Pancreas (tissue), 10 donors: ENCODE results near the gene MAST2. TPM values are rescaled to one million over a fixed set of nuclear protein-coding genes. Genes with fewer than 3 reads are reported as not detected.

Source experiments
- ATAC-seq, 4 donors: fragments of 200-7000 bp; cut with Tn5 transposase; one replicate each; pipeline versions ENCODE4 v1.8.0 to v1.9.1; 2020; ENCODE audit warnings: mild to moderate bottlenecking in 4 of 4, moderate library complexity in 4 of 4
- DNase-seq, 6 donors: peaks; one replicate each; pipeline ENCODE4 v3.0.0-alpha.2; 2020
- FAIRE-seq: peaks from 2 replicates; lab custom pipeline; 2012; peaks lifted over from hg19 to GRCh38; lab: Jason Lieb, UNC
- H3K27ac ChIP-seq, 4 donors: fragments of 200-600 bp; sonication (generic); 1 replicate in 3 of 4; 2 replicates in 1 of 4; pipeline versions ENCODE4 v1.5.0 to v1.8.0; 2020
- H3K27me3 ChIP-seq, 4 donors: fragments of 200-600 bp; one replicate each; pipeline ENCODE4 v1.8.0; 2021
- H3K36me3 ChIP-seq, 3 donors: fragments of 200-600 bp; sonication (generic) in 1 of 3; one replicate each; pipeline versions ENCODE4 v1.5.0 to v1.8.0; 2020 to 2021
- H3K4me1 ChIP-seq, 3 donors: fragments of 200-600 bp; one replicate each; pipeline ENCODE4 v1.8.0; 2021
- H3K4me3 ChIP-seq, 4 donors: fragments of 200-600 bp; sonication (generic) in 2 of 4; one replicate each; pipeline versions ENCODE4 v1.5.0 to v1.8.0; 2020 to 2021
- H3K9me3 ChIP-seq, 4 donors: fragments of 200-600 bp; one replicate each; pipeline ENCODE4 v1.8.0; 2021
- WGBS, 2 donors: extraction: QIAGEN DNeasy Blood & Tissue Kit; methylation state at CpG; one replicate each; pipeline ENCODE4 v1.1.7; 2013; 5-methylcytosine and 5-hydroxymethylcytosine counted together
- intact Hi-C, 3 donors: fragments of 100-400 bp; cut with DNase I; formaldehyde crosslinking; loops; one replicate each; pipeline versions ENCODE4 v1.11.1 to v1.14.2; 2022
- polyA plus RNA-seq, 2 donors: library from polyadenylated mRNA; stranded (reverse); fragments of 200-250 nt; gene quantifications; one replicate each; pipeline ENCODE4 v1.2.3, GENCODE V29; 2013
- total RNA-seq, 6 donors: library from RNA; stranded (reverse); fragmentation: NEBNext Ultra II Directional in 4 of 6; extraction: Animal tissue kit (Norgen Biotek cat#: 25700) in 4 of 6; gene quantifications; one replicate each; pipeline versions ENCODE4 v1.2.1 to v1.2.4, GENCODE V29; 2021 to 2023
- TF ChIP-seq, protein P1 (sequence below), 4 donors: fragments of 200-600 bp; sonication (generic) in 3 of 4; IDR thresholded peaks; one replicate each; pipeline versions ENCODE4 v1.5.0 to v1.8.0; 2021; ENCODE audit warnings: antibody characterized with exemption in 4 of 4
- donor health status: healthy with polysubstance abuse.
- donor health status: DM: no; HTN: no; CAD: no; lungs with moderate emphysema.
- donor health status: DM: no; HTN: no; CAD: no.
- donor health status: control.
- donor health status: control.
- donor health status: Bipolar disorder and iron deficiency.
- donor health status: DM: yes; HTN: yes; CAD: no.
- donor health status: DM: no; HTN: no; CAD: no.
- donor health status: DM: no; HTN: no; CAD: no.
- donor health status: DM: yes; HTN: yes; CAD: no.

Gene MAST2
- total and polyA plus RNA-seq, 8 donors, result 5.1 to 14.5 (median 7.7) TPM

DNA sequence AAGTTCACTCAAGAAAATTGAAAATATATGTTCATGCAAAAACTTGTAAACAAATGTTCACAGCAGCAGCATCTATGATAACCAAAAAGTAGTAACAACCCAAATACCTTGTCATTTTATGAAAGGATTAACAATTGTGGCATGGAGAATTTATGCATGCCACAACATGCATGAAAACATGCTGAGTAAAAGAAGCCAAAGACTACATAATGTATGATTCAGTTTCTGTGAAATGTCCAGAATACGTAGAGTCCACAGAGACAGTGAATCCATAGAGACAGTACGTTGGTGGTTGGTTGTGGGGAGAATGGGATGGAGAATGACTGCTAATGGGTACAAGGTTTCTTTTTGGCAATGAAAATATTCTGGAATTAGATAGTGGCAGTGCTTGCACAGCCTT lies 148.7 kb downstream of the MAST2 start:
- TF ChIP-seq, protein P1, sequence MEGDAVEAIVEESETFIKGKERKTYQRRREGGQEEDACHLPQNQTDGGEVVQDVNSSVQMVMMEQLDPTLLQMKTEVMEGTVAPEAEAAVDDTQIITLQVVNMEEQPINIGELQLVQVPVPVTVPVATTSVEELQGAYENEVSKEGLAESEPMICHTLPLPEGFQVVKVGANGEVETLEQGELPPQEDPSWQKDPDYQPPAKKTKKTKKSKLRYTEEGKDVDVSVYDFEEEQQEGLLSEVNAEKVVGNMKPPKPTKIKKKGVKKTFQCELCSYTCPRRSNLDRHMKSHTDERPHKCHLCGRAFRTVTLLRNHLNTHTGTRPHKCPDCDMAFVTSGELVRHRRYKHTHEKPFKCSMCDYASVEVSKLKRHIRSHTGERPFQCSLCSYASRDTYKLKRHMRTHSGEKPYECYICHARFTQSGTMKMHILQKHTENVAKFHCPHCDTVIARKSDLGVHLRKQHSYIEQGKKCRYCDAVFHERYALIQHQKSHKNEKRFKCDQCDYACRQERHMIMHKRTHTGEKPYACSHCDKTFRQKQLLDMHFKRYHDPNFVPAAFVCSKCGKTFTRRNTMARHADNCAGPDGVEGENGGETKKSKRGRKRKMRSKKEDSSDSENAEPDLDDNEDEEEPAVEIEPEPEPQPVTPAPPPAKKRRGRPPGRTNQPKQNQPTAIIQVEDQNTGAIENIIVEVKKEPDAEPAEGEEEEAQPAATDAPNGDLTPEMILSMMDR (IDR thresholded peaks at IDR 0.05), result no peak
- intact Hi-C loops, result no loop called here
- Histone ChIP-seq H3K9me3 (no peaks in the 10 kb centered on the region), H3K27me3 (no peaks in the 10 kb centered on the region), H3K36me3 (no peaks in the 10 kb centered on the region), H3K4me3 (no peak overlapping the region), H3K4me1 (peaks cover 0 to 7% (median 5%) of the 10 kb centered on the region in 3 donors), H3K27ac (no peak overlapping the region)
- ATAC-seq (no peak), DNase-seq (no peak), FAIRE-seq (no peak)
- WGBS, 2 donors, result 91 to 99% methylated on average over 2 of the region's 2 CpGs

DNA sequence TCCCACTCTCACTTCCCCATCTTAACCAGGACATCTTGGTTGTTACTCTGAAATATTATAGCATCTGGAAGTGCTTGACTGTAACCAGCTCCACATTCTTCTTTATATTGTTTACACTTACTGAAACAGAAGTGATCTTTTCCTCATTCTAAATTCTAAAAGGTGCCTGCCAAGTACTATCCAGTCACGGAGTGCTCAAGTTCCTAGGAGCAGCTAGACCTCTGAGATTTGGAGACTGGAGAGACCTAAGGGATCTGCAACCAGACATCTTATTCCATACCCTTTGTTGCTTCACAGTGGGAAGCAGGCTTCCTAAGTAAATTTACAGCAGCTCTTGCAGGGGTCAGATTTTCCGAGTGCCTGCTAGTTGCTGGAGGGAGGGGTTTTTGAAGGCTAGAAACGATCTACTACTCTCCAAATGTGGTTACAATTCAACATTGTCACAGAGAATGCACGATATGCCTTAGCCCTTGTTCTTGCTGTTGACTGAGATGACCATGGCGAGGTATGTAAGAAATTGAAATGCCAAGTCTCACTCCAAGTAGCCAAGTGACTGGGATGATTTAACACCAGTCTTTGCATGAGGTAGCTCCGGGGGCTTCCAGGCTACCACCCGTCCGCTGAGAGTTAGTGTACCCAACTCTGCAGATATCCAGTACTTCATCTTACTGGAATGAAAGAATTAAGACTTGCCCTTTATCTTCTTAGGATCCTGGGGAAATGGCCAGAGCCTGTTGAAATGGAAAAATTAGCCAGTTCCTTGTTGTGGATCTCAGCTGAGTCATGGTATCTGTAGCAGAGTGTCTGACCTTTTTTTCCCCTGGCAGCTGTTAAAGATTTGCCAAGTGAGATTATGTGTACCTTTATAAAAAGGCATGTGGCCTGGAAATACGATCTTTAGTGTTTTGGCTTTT lies 150.8 kb downstream of the MAST2 start:
- WGBS, 2 donors, result 69 to 77% methylated on average over 9 of the region's 9 CpGs

DNA sequence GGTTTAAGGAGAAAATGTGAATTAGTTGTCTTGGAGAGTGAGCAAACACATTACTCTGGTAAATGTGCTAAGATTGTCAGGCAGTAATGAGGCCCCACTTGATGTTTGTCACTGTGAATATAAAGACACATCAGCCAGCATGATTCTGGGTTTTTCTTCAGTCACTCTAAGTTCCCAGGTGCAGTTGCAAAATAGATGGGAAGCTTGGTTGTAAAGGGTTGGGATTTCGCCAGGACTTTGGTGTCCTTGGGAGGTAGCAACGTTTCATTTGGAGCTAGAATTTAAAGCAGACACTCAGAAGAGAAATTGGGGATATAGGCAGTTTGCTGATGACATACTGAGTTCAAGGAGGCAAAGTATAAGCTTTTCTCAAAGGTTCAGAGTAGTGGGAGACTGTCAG lies 154.3 kb downstream of the MAST2 start:
- H3K4me1 ChIP-seq, result peaks cover 0 to 7% (median 5%) of the 10 kb centered on the region in 3 donors
- WGBS, 2 donors, result 47% methylated on average over 2 of the region's 2 CpGs
- no peaks in the 10 kb centered on the region for H3K9me3 ChIP-seq
- DNase-seq (no peak), FAIRE-seq (no peak), ATAC-seq (no peak)
- H3K4me3 ChIP-seq, result no peak overlapping the region
- no peaks in the 10 kb centered on the region for H3K36me3 ChIP-seq
- intact Hi-C loops, result no loop called here
- H3K27ac ChIP-seq, result no peak overlapping the region
- no peaks in the 10 kb centered on the region for H3K27me3 ChIP-seq
- TF ChIP-seq, protein P1 (IDR thresholded peaks at IDR 0.05), result no peak

More for the DNA sequence above, 150.8 kb downstream of the MAST2 start:
- H3K4me3 ChIP-seq, result no peak overlapping the region
- H3K4me1 ChIP-seq, result peaks cover 0 to 7% (median 5%) of the 10 kb centered on the region in 3 donors
- ATAC-seq, result peak; percentile 81 to 96 (median 91)
- TF ChIP-seq, protein P1 (IDR thresholded peaks at IDR 0.05), result no peak
- intact Hi-C loops, result no loop called here
- H3K27ac ChIP-seq, result peak overlapping the region in 2 of 4 donors; percentile 68 to 72
- DNase-seq, result peak in 1 of 6 donors; percentile 40
- H3K9me3 ChIP-seq, result no peaks in the 10 kb centered on the region
- H3K27me3 ChIP-seq, result no peaks in the 10 kb centered on the region
- no peaks in the 10 kb centered on the region for H3K36me3 ChIP-seq
- peak; percentile 53 for FAIRE-seq

DNA sequence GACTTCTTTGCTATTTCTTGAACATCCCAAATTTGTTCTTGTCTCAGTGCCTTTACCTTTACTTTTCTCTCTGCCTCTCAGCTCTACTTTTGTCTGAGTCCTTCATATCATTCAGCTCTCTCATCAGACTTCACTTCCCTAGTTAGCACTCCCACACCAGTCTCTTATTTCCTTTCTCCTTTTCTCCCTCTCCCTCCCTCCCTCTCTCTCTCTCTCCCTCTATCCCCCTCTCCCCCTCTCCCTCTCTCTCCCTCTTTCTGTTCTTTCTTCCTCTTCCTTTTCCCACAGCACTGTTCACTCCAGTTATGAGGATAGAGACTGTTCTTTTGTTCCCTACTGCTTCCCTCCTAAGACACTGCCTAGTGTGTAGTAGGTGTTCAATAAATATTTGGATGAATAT lies 154.9 kb downstream of the MAST2 start:
- Histone ChIP-seq H3K27ac (no peak overlapping the region), H3K4me1 (peaks cover 0 to 7% (median 5%) of the 10 kb centered on the region in 3 donors), H3K4me3 (no peak overlapping the region), H3K27me3 (no peaks in the 10 kb centered on the region), H3K9me3 (no peaks in the 10 kb centered on the region), H3K36me3 (no peaks in the 10 kb centered on the region)
- no peak for DNase-seq
- ATAC-seq, result no peak
- intact Hi-C loops, result no loop called here
- TF ChIP-seq, protein P1 (IDR thresholded peaks at IDR 0.05), result no peak
- FAIRE-seq, result no peak
